ENCODE data around the gene MGAT4A.

DNA sequence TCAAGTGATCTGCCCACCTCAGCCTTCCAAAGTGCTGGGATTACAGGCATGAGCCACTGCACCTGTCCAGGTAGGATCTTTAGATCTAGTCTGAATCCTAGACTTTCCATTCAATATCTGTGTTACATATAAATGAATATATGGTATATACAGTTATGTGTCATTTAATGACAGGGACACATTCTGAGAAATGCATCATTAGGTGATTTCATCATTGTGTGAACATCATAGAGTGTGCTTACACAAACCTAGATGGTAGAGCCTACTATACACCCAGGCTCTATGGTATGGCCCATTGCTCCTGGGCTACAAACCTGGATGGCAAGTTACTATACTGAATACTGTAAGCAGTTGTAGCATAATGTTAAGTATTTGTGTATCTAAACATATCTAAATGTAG lies 15.5 kb upstream of the MGAT4A start:
- TF ChIP-seq, protein P1, sequence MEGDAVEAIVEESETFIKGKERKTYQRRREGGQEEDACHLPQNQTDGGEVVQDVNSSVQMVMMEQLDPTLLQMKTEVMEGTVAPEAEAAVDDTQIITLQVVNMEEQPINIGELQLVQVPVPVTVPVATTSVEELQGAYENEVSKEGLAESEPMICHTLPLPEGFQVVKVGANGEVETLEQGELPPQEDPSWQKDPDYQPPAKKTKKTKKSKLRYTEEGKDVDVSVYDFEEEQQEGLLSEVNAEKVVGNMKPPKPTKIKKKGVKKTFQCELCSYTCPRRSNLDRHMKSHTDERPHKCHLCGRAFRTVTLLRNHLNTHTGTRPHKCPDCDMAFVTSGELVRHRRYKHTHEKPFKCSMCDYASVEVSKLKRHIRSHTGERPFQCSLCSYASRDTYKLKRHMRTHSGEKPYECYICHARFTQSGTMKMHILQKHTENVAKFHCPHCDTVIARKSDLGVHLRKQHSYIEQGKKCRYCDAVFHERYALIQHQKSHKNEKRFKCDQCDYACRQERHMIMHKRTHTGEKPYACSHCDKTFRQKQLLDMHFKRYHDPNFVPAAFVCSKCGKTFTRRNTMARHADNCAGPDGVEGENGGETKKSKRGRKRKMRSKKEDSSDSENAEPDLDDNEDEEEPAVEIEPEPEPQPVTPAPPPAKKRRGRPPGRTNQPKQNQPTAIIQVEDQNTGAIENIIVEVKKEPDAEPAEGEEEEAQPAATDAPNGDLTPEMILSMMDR (IDR thresholded peaks at IDR 0.05; ENCODE audit: low read depth, low read length) = no peak
- TF ChIP-seq POLR2A (IDR thresholded peaks at IDR 0.05; ENCODE audit: extremely low read depth, insufficient read length) = no peak
- TF ChIP-seq MYC (IDR thresholded peaks at IDR 0.05; ENCODE audit: low read depth, low read length) = no peak
